HG02588 (cell line): ENCODE data around the gene TUBA4B.
A peak's percentile ranks its signal among the peaks of the same experiment; 100 is the strongest.
"Not testable (repeated sequence)": the region's sequence is repeated elsewhere in the genome, so short reads cannot be mapped to it uniquely, and the experiment has no call there.

Source experiments
- ATAC-seq: cut with Tn5 transposase; IDR thresholded peaks from one replicate; pipeline ENCODE4 v1.9.1; 2021; ENCODE audit warnings: mild to moderate bottlenecking, moderate library complexity; ENCODE audit not compliant: unreplicated experiment

TUBA4B gene

DNA sequence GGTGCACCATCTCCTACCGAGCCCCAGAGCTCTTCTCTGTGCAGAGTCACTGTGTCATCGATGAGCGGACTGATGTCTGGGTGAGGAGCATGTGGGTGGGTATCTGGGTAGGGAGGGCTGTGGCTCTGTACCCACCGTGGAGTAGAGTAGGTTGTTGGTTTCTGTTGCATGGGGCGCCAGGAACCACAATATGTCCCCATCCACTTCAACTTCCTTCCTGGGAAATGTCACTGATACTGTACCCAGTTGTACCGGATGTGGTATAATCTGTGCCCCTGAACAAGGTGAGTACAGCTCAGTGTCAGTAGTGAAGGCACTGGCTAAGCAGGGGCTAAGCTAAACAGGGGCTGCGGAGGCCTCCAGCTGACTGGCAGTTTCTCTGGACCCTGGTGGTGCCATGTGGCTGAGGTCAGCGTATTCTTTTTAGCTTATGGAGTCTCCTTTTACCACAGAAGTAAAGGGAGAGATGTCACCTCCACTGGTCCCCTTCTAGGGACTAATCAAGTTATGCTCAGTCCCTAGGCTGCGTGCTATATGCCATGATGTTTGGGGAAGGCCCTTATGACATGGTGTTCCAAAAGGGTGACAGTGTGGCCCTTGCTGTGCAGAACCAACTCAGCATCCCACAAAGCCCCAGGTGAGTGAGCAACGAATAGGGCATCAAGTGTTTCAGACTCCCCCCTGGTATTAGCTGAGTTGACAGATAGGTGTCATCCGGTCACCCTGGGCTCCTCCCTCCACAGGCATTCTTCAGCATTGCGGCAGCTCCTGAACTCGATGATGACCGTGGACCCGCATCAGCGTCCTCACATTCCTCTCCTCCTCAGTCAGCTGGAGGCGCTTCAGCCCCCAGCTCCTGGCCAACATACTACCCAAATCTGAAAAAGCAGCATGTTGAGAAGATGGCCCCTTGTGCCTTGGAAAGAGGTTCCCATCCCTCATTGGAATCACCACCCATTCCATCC lies 5.1 kb upstream of the TUBA4B start:
- no peak for ATAC-seq

GRCh38 chr2:219248845-219249202 lies 4.2 kb upstream of the TUBA4B start:
- ATAC-seq = no peak

GRCh38 chr2:219249203-219249980 lies 3.7 kb upstream of the TUBA4B start:
- ATAC-seq = peak; percentile 36

DNA sequence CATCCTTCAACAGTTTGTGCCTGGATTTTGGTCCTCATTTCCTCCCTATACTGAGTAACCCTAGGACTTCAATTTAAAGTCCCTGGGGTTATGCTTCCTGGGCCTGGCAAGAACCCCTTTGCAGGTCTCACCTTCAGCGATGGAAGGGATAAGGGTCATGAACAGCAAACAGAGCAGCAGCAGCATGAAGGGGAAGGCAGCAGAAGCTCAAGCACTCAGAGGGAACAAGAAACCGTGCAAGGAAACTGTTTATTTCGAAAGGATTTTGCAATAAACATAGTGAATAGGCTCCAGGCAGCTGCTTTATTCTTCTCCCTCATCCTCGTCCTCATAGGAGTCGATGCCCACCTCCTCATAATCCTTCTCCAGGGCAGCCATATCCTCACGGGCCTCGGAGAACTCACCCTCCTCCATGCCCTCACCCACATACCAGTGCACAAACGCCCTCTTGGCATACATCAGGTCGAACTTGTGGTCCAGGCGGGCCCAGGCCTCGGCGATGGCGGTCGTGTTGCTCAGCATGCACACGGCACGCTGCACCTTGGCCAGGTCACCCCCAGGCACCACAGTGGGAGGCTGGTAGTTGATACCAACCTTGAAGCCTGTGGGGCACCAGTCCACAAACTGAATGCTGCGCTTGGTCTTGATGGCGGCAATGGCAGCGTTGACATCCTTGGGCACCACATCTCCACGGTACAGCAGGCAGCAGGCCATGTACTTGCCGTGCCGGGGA lies 2.8 kb upstream of the TUBA4B start:
- no peak for ATAC-seq

DNA sequence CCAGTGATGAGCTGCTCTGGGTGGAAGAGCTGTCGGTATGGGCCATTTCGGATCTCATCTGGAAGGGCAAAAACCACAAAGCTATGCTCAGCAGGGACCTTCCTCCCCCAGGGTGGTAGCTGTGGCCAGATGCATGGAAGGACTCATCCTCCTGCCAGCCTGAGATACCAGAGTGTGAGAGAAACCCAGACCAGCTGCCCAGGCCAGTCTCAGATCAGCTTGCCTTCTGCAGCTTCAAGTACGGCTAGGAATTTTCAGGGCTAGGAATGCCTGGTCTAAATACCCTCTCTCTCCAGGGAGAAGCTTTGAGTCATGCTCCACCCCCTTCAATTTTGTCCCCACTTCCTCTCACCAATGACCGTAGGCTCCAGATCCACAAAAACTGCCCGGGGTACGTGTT lies 1.4 kb upstream of the TUBA4B start:
- ATAC-seq = no peak

DNA sequence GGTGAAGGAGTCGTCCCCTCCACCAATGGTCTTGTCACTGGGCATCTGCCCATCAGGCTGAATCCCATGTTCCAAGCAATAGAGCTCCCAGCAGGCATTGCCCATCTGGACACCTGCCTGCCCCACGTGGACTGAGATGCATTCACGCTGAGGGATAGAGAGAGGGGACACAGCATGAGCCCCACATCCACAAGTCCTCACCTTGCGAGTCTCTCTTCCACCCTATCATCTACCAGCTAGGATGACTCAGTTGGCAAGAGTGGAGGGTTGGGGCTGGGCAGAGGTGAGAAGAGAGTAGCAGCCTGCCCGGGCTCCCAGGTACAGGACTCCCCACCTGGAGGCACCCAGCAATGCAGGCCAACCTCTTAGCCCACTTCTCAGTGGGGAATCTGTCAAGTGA lies 959 bp upstream of the TUBA4B start:
- no peak for ATAC-seq

DNA sequence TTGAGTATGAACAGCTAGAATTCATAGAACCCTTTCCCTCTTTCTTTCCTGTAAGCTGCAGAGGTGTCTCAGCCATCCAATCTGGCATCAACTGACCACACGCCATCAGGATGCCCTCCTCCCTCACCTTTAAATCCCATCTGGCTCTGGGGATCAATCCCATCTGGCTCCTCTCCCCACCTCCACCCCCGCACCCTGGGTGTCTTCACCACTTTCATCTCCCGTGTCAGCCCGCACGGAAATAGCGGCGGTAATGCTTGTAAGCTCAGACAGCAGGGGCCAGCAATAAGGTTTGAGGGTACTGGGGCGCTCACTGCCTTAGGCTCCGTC lies 508 bp upstream of the TUBA4B start:
- ATAC-seq = no peak

GRCh38 chr2:219253753-219254589 lies 928 bp downstream of the TUBA4B start, which contains the start of gene TUBA4A:
TUBA4A (minus strand) TSS chr2:219253918; CDS start chr2:219253858, 60 bp downstream.
- ATAC-seq = peak; percentile 41

DNA sequence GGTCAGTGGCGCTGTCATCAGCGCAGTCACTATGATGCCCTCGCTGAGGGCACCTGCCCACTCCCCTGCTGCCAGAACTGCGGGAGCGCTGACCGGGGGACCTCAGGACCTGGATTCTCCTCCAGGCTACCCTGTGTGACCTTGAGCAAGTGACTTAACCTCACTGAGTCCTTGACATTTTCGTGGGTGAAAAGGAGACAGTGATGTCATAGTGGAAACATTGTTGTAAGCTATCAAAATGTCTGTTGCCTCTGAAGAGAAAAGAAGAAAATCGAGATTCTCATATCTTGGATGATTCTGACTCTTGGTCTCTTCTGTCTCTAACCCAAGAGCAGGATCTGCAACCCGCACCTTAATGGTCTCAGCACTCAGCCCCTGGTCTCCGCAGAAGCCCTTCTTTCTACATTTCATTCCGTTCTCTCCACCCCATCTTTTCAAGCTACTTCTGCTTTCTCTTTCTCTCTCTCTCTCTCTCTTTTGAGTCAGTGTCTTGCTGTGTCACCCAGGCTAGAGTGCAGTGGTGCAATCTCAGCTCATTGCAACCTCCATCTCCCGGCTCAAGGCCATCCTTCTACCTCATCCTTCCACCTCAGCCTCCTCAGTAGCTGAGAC lies 1.7 kb downstream of the TUBA4B start:
- peak; percentile 20 for ATAC-seq

- not testable (repeated sequence) for ATAC-seq
These were observed 5.9 kb downstream of the TUBA4B start for GRCh38 chr2:219258942-219259341.

DNA sequence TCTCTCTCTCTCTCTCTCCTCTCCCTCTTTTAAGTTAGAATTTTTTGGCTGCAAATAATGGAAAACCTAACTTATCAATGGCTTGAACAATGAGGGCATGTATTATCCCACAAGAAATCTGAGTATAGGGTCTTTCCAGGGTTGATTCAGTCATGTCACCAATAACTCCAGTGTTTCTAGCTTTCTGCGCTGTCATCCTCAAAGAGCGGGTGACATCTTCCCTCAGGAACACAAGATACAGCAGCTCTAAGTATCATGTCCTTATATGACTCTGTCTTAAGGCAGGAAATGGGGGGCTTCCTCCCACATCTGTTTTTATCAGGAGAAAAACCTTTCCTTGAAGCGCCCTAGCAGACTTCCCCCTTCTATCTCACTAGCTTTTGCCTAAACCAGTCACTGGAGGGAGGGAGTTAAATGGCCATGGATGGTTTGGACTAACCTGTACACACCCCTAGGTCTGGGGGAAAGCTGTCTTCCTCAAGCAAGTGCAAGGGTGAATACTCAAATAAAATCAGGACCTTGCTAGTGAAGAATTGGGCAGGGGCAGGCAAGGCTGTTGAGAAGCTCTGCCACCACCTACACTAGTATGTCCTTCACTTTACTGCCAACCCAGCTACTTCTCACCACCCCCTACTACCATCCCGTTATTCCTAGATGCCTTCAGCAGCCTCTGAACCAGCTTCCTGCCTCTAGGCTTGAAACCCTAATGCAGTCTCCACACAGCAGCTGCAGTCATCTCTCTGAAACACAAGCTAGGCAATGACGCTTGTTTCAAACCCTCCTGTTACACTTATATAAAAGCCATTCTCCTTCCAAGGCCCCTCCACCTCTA lies 8.2 kb downstream of the TUBA4B start:
- no peak for ATAC-seq

DNA sequence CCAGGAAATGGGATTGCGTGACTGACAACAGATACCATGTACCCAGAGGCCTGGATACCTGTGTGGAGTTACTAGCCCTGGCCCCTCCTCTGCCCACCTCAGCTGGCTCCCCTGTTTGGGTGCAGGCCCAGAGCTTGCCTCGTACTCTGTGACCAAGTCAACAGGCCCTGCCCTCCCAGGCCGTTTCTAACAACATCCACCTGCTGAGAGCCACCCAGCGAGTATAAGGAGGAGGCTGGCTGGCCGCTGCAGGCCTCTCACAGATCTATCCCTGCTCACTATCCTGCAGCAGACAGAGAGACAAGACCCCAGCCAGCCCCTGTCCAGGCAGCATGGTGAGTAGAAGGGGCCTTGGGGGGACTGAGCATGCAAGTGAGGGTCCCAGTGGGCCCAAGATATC lies 13.2 kb downstream of the TUBA4B start:
- ATAC-seq = no peak

DNA sequence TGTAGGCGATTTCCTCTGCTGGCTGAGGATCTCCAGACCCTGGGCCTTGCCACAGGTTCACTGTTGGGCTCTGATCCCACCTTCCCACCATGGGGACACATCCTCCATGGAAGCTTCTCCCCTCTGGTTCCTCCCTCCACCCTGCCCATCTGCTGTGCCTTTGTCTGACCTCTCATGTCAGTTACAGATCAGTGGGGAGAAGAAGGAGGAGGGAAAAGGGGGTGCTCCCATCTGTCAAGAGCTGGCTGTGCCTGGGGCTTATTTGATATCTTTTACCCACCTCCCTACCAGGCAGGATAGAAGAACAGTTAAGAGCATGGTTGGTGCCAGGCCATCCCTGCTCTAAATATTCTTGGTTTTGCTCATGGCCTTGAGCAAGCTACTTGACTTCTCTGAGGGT lies 13.8 kb downstream of the TUBA4B start:
- ATAC-seq = no peak

- ATAC-seq = no peak
These were observed 15.3 kb downstream of the TUBA4B start for GRCh38 chr2:219268294-219268693.

- no peak for ATAC-seq
These were observed 16.5 kb downstream of the TUBA4B start for GRCh38 chr2:219269362-219270054.

- ATAC-seq = no peak
These were observed 17.0 kb downstream of the TUBA4B start for GRCh38 chr2:219270055-219270372.

- ATAC-seq = no peak
These were observed 18.0 kb downstream of the TUBA4B start for GRCh38 chr2:219271021-219271420.

- no peak for ATAC-seq
These were observed 19.3 kb downstream of the TUBA4B start for GRCh38 chr2:219272356-219272755.

DNA sequence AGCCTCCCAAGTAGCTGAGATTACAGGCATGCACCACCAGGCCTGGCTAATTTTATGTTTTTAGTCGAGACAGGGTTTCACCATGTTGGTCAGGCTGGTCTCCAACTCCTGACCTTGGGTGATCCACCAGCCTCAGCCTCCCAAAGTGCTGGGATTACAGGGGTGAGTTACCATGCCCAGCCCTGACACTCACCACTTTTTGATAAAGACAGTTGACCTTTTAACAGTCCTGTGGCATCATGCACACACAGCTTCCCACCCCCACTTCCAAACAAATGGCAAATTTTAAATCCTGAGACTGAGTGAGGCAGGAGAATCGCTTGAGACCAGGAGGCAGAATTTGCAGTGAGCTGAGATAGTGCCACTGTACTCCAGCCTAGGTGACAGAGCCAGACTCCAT lies 20.0 kb downstream of the TUBA4B start:
- no peak for ATAC-seq
